ENCODE results near the gene S100P.

DNA sequence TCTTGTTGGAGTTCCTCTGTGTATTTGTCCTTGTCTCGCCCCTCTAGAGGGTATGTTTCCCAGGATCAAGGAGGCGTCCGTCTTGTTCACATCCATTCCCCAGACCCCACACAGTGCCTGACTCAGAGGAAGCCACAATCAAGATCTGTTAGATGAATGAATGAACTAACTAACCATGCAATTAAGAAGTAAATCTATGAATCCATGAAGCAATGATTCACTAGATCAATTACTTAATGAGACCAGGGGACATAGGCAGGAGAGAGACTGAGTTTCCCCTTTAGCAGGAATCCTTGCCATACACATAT is 34.2 kb downstream of the S100P start:
- TF ChIP-seq CTCF (IDR thresholded peaks at IDR 0.05) (no peak), EP300 (IDR thresholded peaks at IDR 0.05) (no peak), MAFK (IDR thresholded peaks at IDR 0.05; ENCODE audit: partially characterized antibody) (no peak), POLR2A (IDR thresholded peaks at IDR 0.05; ENCODE audit: low read length) (no peak), NR3C1 (IDR thresholded peaks at IDR 0.05) (no peak), RAD21 (conservative IDR thresholded peaks at IDR 0.05 in 1 of 2, IDR thresholded peaks at IDR 0.05 in 1 of 2) (no peak), RARB (CRISPR knock-in tag; IDR thresholded peaks at IDR 0.05) (no peak), SMC3 (IDR thresholded peaks at IDR 0.05) (no peak), BHLHE40 (IDR thresholded peaks at IDR 0.05; ENCODE audit: low read depth, low read length) (no peak), REST (IDR thresholded peaks at IDR 0.05) (no peak), TFCP2L1 (CRISPR knock-in tag; IDR thresholded peaks at IDR 0.05) (no peak), HOXB13 (CRISPR knock-in tag; IDR thresholded peaks at IDR 0.05; ENCODE audit: low read depth) (no peak), CEBPB (IDR thresholded peaks at IDR 0.05) (no peak)
- TF ChIP-seq, protein P1, sequence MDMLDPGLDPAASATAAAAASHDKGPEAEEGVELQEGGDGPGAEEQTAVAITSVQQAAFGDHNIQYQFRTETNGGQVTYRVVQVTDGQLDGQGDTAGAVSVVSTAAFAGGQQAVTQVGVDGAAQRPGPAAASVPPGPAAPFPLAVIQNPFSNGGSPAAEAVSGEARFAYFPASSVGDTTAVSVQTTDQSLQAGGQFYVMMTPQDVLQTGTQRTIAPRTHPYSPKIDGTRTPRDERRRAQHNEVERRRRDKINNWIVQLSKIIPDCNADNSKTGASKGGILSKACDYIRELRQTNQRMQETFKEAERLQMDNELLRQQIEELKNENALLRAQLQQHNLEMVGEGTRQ (IDR thresholded peaks at IDR 0.05), result no peak

Measured in A549 (cell line).